ENCODE results near the gene ZNF879.

DNA sequence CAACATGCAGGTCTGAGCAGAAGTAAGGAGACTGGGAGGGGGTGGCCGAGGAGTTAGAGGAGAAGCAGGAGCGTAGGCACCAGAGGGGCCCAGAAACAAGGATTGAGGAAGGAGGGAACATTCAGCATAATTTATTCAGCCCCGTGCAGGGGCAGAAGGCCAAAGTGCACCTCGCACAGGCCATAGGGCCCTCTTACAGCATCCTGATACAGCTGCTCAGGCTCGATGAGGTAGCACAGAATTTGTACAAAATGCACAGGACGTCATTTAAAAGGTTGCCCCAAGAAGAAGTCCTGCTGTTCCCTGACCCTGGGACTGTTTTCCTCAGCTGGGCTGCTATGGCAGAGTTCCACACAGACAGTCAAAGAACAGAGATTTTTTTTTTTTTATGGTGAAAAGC, 26.4 kb upstream of the ZNF879 start:
- TF ChIP-seq MAZ (IDR thresholded peaks at IDR 0.05; ENCODE audit: borderline replicate concordance, low read depth, low read length) (no peak), MAZ (CRISPR knock-in tag; IDR thresholded peaks at IDR 0.05; ENCODE audit: low read depth) (no peak), ZNF792 (CRISPR knock-in tag; IDR thresholded peaks at IDR 0.05) (no peak), ARNT (IDR thresholded peaks at IDR 0.05) (no peak), BORCS8-MEF2B (CRISPR knock-in tag; IDR thresholded peaks at IDR 0.05) (no peak), SRF (IDR thresholded peaks at IDR 0.05; ENCODE audit: low read depth, low read length) (no peak), ZNF615 (CRISPR knock-in tag; IDR thresholded peaks at IDR 0.05; ENCODE audit: borderline replicate concordance) (no peak)
- TF ChIP-seq, protein P1, sequence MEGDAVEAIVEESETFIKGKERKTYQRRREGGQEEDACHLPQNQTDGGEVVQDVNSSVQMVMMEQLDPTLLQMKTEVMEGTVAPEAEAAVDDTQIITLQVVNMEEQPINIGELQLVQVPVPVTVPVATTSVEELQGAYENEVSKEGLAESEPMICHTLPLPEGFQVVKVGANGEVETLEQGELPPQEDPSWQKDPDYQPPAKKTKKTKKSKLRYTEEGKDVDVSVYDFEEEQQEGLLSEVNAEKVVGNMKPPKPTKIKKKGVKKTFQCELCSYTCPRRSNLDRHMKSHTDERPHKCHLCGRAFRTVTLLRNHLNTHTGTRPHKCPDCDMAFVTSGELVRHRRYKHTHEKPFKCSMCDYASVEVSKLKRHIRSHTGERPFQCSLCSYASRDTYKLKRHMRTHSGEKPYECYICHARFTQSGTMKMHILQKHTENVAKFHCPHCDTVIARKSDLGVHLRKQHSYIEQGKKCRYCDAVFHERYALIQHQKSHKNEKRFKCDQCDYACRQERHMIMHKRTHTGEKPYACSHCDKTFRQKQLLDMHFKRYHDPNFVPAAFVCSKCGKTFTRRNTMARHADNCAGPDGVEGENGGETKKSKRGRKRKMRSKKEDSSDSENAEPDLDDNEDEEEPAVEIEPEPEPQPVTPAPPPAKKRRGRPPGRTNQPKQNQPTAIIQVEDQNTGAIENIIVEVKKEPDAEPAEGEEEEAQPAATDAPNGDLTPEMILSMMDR (CRISPR knock-in tag; IDR thresholded peaks at IDR 0.05): no peak
- TF ChIP-seq, protein P2, sequence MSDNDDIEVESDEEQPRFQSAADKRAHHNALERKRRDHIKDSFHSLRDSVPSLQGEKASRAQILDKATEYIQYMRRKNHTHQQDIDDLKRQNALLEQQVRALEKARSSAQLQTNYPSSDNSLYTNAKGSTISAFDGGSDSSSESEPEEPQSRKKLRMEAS (IDR thresholded peaks at IDR 0.05): no peak
